GM19397 (cell line): ENCODE results near the gene IL4R.
"Not testable (repeated sequence)": the region's sequence is repeated elsewhere in the genome, so short reads cannot be mapped to it uniquely, and the experiment has no call there.

Experiments
- ATAC-seq: cut with Tn5 transposase; IDR thresholded peaks from one replicate; pipeline ENCODE4 v1.9.1; 2021; ENCODE audit warnings: mild to moderate bottlenecking, moderate library complexity; ENCODE audit not compliant: unreplicated experiment

Gene IL4R

DNA sequence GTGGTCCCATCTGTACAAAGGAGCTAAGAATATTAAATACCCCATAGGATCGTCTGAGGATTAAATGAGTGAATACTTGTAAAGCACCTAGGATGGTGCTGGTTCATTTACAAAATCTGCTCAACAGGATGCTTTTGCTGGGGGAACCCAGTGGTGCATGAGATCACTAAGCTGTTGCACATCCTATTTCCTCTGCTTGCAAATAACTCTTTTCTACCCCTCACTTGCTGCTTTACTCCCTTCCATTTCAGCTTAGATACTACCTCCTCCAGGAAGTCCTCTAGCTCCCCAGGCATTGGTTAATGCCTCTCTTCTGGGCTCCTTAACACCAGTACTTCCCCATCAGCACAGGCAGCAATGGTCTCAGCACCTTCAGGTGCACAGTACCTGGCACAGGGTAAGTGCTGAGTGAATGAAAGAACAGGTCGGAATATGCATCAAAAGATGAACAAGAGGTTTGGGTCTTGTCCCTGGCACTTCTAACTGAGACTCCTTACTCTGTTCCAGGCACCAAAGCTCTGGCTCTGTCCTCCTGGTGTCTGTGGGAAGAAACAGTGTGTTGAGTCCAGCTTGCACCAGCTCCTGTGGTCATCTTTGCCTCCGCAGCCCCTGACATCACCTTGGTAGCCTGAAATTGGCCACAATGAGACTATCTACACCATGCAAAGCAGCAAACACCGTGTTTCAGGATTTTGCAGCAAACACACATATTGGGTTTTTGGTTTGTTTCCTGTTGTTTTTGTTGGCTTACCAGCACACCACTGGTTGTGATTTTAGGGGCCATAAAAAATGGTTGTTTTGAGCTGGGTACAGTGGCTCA is 64.1 kb downstream of the IL4R start:
- ATAC-seq, result peak; percentile 45

- no peak for ATAC-seq
Measured at GRCh38 chr16:27378871-27379481, 65.2 kb downstream of the IL4R start.

DNA sequence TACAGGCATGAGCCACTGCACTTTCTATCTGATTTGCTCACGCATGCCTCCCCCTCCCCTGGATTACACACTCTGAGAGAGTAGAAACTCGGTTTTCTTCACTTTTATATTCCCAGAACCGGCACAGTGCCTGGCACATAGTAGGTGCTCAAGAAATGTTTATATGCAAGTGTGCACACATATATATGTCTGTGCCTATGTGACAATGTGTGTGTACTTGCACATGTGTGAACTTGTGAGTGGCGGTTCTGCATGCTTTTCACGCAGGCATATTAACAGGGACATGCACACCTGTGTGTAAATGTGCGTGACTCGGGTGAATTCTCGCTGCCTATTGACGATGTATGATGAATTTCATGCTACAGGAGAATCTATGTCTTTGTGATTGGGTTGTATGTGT is 66.1 kb downstream of the IL4R start:
- no peak for ATAC-seq

- no peak for ATAC-seq
Measured at GRCh38 chr16:27381236-27381635, 67.5 kb downstream of the IL4R start.

DNA sequence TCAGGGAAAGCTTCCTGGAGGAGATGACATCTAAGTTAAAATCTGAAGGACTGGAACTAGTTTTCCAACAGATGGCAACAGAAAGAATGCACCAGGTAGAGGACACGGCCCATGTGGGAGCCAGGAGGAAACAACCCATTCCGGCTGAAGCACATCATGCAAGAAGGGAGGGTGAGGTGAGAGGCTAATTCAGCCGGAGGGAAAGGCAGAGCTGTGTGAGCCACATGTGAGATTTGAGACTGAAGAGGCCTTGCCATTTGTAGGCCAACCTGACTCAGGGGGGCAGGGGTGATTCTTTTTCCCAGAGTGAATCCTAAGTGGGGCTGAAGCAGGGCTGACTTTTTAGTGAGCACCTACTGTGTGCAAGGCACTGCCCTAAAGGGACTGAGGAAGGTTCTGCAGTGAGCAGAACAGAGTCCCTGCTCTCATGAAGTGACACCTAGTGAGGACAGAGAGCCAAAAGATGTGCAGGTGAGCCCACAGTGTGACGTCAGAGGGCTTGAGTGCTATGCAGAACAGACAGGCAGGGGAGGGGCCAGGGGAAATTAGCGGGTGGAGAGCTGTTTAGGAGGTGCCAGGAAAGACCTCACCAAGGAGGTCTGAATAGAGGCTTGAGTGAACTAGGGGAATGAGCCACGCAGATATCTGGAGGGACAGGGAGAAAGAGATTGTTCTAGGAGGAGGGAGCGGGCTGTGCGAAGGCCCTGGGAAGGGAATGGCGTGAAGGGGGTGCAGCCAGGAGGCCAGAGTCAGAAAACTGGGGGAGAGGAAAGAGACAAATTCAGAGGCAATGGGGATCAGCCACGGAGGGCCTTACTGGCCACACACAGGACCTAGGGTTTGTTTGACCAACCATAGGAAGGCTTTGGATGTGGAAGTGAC is 68.4 kb downstream of the IL4R start:
- ATAC-seq, result no peak

DNA sequence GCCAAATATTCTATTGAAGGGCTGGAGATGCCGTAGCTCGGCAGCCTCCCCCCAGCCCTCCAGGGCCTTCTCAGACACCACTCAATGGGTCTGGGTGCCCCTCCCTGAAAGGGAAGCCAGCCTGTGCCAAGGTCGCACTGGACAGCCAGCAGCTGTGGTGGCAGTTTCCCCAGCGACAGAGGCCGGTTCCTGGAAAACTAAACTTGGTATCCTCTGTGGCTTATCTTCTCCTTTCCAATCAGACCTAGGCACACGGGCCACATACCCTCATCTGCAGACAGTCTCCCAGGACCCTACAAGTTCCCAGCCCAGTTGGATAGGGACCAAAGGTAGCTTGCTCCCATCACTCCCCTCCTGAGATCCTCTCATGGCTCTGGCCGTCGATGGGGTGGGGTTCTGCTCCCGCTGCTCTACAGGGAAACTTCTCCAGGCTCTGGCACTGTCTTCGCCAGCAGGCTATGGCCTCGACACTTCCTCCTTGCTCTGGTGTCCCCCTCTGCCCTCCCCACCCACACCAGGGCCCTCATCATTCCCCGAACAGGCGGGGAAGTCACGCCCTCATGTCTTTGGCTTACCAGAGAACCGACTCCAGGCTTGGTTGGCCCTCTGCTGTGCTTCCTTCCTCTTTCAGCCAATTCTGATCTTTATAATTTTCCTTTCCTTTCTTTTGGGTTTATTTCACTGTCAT is 69.9 kb downstream of the IL4R start:
- ATAC-seq, result no peak

- no peak for ATAC-seq
Measured at GRCh38 chr16:27384425-27384824, 70.7 kb downstream of the IL4R start.

- ATAC-seq, result no peak
Measured at GRCh38 chr16:27385398-27385797, 71.6 kb downstream of the IL4R start.

GRCh38 chr16:27386674-27387073 is 72.9 kb downstream of the IL4R start:
- ATAC-seq, result no peak

DNA sequence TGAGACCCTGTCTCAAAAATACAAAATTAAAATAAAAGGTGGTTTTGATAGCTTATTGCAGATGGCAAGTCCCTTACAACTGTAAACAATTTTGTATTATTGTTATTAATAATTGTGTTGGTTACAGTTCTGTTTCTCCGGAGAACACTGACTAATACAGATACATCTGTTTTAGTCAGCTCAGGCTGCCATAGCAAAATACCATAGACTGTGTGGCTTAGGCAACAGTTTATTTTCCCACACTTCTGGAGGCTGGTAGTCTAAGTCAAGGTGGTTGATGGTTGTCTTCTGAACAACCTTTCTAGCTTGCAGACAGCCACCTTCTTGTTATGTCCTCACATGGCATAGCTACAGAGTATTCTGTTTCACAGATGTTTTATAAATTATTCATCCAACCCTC is 74.0 kb downstream of the IL4R start:
- no peak for ATAC-seq

DNA sequence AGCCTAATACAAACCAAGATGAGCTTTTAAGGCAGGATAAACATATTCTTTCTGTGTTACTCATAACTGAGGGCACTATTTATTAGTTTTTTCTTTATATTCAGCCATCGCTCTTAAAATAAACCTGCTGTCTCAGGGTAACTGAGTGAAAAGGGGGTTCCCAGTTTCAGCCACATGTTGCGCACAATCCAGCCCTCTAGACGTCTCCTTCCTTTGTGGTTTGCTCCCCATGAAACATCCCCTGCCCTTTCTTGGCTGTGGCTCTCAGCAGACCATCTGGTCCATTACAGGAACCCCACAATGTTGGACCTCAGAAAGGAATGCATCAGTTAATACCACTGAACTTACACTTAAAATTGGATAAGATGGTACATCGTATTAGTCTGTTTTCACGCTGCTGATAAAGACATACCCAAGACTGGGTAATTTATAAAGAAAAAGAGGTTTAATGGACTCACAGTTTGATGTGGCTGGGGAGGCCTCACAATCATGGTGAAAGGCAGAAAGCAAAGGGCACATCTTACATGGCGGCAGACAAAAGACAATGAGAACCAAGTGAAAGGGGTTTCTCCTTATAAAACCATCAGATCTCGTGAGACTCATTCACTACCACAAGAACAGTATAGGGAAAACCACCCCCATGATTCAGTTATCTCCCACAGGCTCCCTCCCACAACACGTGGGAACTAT is 75.6 kb downstream of the IL4R start:
- no peak for ATAC-seq

DNA sequence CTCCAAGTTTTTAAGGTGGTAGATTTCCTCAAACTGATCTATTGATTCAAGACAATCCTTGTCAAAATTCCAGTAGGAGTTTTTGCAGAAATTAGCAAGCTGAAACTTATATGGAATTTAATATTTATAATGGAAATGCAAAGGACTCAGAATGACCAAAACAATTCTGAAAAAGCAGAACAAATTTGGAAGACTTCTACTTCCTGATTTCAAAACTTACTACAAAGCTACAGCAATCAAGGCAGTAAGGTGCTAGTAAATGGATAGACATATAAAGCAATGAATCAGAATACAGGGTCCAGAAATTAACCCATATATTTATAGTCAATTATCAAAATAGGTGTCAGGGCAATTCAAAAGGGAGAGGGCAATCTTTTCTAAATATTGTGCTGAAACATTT is 76.4 kb downstream of the IL4R start:
- ATAC-seq, result no peak

DNA sequence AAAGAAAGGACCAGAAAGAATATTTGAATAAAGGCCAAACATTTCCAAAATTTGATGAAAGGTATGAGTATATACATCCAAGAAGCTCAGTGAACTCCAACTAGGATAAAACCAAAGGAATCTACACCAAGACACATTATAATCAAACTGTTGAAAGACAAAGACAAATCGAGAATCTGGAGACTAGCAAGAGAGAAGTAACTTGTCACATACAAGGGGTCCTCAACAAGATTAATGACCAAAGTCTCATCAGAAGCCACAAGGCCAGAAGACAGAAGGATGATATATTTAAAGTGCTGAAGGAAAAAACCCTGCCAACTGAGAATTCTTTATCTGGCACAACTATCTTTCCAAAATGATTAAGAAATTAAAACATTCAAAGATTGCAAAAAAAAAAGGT is 78.9 kb downstream of the IL4R start:
- no peak for ATAC-seq

- no peak for ATAC-seq
Measured at GRCh38 chr16:27394516-27394915, 80.7 kb downstream of the IL4R start.

GRCh38 chr16:27398341-27398893 is 84.6 kb downstream of the IL4R start:
- ATAC-seq, result not testable (repeated sequence)

DNA sequence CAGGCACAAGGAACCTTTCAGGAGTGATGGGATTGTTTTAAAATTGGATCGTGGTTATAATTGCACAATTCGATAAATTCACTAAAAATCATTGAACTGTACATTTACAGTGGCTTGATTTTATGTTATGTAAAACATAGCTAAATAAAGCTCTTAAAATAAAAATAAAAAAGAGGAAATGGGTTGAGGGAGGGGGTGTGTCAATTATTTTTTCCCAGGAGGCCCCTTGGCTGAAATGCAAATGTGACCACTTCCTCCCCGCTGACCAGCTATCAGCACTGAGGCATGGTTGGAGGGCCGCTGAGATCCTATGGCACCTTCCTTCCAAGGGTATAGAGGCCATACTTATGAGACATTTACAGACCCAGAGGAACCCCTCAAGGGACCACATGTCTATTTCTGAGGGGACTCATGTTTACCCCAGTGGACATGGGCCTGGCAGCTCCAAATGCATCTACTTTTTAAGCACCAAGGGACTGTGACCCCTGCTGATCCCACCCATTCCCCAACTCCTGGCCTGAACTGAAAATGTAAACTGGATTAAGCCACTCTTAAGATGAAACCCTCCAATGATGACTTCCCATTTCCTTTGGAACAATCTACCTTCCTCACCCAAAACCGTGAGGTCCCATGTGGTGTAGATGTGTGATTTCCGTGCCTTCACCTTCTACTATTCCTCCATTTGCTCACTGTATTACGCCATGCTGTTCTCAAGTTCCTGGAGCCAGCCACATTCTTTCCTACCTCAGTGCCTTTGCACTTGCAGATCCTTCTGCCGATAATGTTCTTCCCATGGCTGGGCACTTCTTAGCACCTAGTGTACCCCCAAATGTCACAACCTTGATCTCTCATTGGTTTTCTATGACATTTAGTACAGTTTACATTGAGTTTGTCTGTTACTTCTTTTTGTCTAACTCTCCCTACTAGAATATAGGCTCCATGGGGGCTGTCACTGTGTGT is 85.4 kb downstream of the IL4R start:
- no peak for ATAC-seq

- no peak for ATAC-seq
Measured at GRCh38 chr16:27399969-27400368, 86.2 kb downstream of the IL4R start.

DNA sequence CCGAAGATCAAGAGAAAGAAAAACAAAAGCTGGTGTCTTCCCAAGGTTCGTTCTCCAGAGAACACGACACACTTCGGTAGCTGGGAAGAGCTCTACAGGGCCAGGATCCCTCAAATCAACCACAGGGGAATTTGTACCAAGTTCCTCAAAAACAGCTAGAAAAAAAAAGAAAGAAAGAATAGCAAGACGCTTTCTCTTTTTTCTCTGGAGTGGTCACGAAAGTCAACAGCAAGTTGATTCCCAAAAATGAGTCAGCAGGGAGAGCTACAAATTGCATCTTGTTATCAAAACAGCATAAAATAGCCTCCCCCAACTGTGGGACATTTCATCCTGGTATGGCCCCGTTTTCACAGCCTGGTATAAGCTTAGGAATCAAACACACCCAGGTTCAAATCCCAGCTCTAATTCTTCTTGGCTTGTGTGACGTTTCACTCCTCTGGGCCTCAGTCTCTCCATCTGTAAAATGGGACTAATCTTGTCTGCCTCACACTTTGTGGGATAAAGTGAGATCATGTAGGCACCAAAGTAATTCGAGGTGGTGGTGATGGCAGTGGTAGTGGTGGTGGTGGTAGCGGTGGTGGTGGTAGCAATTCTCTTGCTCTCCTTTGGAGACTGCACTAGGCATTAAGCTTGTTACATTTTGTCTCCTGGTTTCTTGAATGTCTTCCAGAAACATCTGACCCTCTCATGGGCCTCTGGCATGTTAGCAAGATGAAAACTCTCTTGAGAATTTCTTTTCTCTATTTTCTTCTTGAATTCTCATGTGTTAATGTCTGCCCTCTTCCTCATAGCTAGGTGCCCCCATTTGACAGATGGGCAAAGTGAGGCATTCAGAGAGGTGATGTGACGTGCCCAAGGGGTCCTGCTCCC is 87.2 kb downstream of the IL4R start:
- ATAC-seq, result no peak
